Endothelial cell of umbilical vein (primary cell): ENCODE results near the gene COL19A1. TPM values are rescaled to one million over a fixed set of nuclear protein-coding genes. Genes with fewer than 3 reads are reported as not detected.

Experiments
- BruUV-seq: library from RNA; stranded (reverse); fragments of 400-500 nt; replicated peaks from 2 replicates; lab custom pipeline; 2021; lab: Mats Ljungman, UMichigan
- CTCF ChIA-PET: fragments of 300-600, 350-600 bp; sonication (Branson Sonifier 250); formaldehyde crosslinking; loops from one replicate; lab custom pipeline; 2021; ENCODE audit warnings: antibody characterized with exemption, inconsistent platforms; lab: Charles Lee
- POLR2A ChIA-PET: fragments of 300-600, 350-600 bp; sonication (Branson Sonifier 250); formaldehyde crosslinking; loops from one replicate; lab custom pipeline; 2021; ENCODE audit warnings: antibody characterized with exemption, inconsistent platforms; lab: Charles Lee
- DNase-seq: peaks from one replicate; pipeline ENCODE4 v3.0.0-alpha.2; 2011; ENCODE audit warnings: low read depth, low spot score
- FAIRE-seq: peaks from 2 replicates; lab custom pipeline; 2011; peaks lifted over from hg19 to GRCh38; lab: Jason Lieb, UNC
- H2AFZ ChIP-seq: 2 replicates; pipeline ENCODE4 v1.6.0; 2012; ENCODE audit warnings: low read depth, low read length, control low read depth, inconsistent platforms
- H3K27ac ChIP-seq: 2 replicates; pipeline ENCODE4 v1.5.1; 2011; ENCODE audit warnings: low read depth, mild to moderate bottlenecking, control low read depth, low read length, moderate library complexity; ENCODE audit not compliant: insufficient read depth
- H3K27me3 ChIP-seq, 2 experiments: 2 replicates each; pipeline versions ENCODE4 v1.6.0 to v1.6.1; 2011; ENCODE audit warnings: low read length in 2 of 2, mixed read lengths in 1 of 2; ENCODE audit not compliant: control insufficient read depth in 2 of 2, insufficient read depth in 2 of 2
- H3K36me3 ChIP-seq, 2 experiments: 2 replicates in 1 of 2; 3 replicates in 1 of 2; pipeline ENCODE4 v1.5.1; 2011; ENCODE audit warnings: low read length in 2 of 2, mild to moderate bottlenecking in 1 of 2, moderate library complexity in 1 of 2; ENCODE audit not compliant: control insufficient read depth in 2 of 2, insufficient read depth in 2 of 2; ENCODE audit errors: extremely low read depth in 1 of 2
- H3K4me1 ChIP-seq: 3 replicates; pipeline ENCODE4 v1.5.1; 2011; ENCODE audit warnings: mild to moderate bottlenecking, low read length; ENCODE audit not compliant: control insufficient read depth, insufficient read depth; ENCODE audit errors: extremely low read depth
- H3K4me2 ChIP-seq: 2 replicates; pipeline ENCODE4 v1.6.1; 2011; ENCODE audit warnings: low read length, control low read depth, mixed read lengths; ENCODE audit not compliant: insufficient read depth
- H3K4me3 ChIP-seq, 3 experiments: fragments of 200-600 bp in 1 of 3; sonication (generic), shearing (Covaris generic) in 1 of 3; replicated peaks in 1 of 3; 2 replicates each; pipeline ENCODE4 v1.5.1; 2011 to 2016; ENCODE audit warnings: control low read depth in 3 of 3, low read length in 3 of 3, mild to moderate bottlenecking in 2 of 3, inconsistent platforms in 1 of 3, low read depth in 1 of 3, moderate library complexity in 1 of 3; ENCODE audit not compliant: insufficient read depth in 1 of 3
- H3K79me2 ChIP-seq: 2 replicates; pipeline ENCODE4 v1.6.0; 2012; ENCODE audit warnings: low read length, inconsistent platforms; ENCODE audit not compliant: control insufficient read depth, insufficient read depth
- H3K9ac ChIP-seq: replicated peaks from 2 replicates; pipeline ENCODE3; 2011; ENCODE audit warnings: low read length, control low read depth; ENCODE audit not compliant: insufficient read depth; ENCODE audit errors: extremely low read depth
- H3K9me1 ChIP-seq: replicated peaks from 3 replicates; pipeline ENCODE4 v1.6.0; 2011; ENCODE audit warnings: mild to moderate bottlenecking, low read length; ENCODE audit not compliant: control insufficient read depth, insufficient read depth; ENCODE audit errors: extremely low read depth
- H3K9me3 ChIP-seq: replicated peaks from 2 replicates; pipeline ENCODE4 v1.5.1; 2012; ENCODE audit warnings: low read length, inconsistent platforms; ENCODE audit not compliant: control insufficient read depth, insufficient read depth
- H4K20me1 ChIP-seq: replicated peaks from 2 replicates; pipeline ENCODE3; 2011; ENCODE audit warnings: mild to moderate bottlenecking, low read length; ENCODE audit not compliant: control insufficient read depth, insufficient read depth; ENCODE audit errors: extremely low read depth
- EZH2 ChIP-seq: IDR thresholded peaks from 2 replicates; pipeline ENCODE4 v1.6.1; 2012; ENCODE audit warnings: borderline replicate concordance, low read depth, mild to moderate bottlenecking, moderate library complexity, low read length, inconsistent platforms; ENCODE audit not compliant: severe bottlenecking
- FOS ChIP-seq: IDR thresholded peaks from 2 replicates; pipeline ENCODE4 v1.6.1; 2011; ENCODE audit warnings: mild to moderate bottlenecking, low read length, moderate library complexity, borderline replicate concordance; ENCODE audit not compliant: insufficient read depth
- GATA2 ChIP-seq: IDR thresholded peaks from 2 replicates; pipeline ENCODE4 v1.7.0; 2011; ENCODE audit warnings: low read depth, mild to moderate bottlenecking, moderate library complexity, mixed read lengths, low read length; ENCODE audit not compliant: insufficient read length, insufficient read depth
- JUN ChIP-seq: IDR thresholded peaks from 2 replicates; pipeline ENCODE4 v1.6.1; 2011; ENCODE audit warnings: borderline replicate concordance, low read depth; ENCODE audit not compliant: insufficient read length, insufficient read depth
- MYC ChIP-seq: IDR thresholded peaks from one replicate; pipeline ENCODE4 v1.6.1; 2011; ENCODE audit warnings: mild to moderate bottlenecking, low read depth, low read length
- POLR2A ChIP-seq: IDR thresholded peaks from 2 replicates; pipeline ENCODE4 v1.6.1; 2012; ENCODE audit warnings: low read depth, mild to moderate bottlenecking, control low read depth, low read length
- POLR2AphosphoS5 ChIP-seq: IDR thresholded peaks from 2 replicates; pipeline ENCODE4 v1.6.1; 2012; ENCODE audit warnings: low read depth, mild to moderate bottlenecking, control low read depth, low read length, moderate library complexity; ENCODE audit not compliant: insufficient read depth
- dilution Hi-C: fragments of 300-500 bp; cut with MboI; formaldehyde crosslinking; loops from one replicate; pipeline ENCODE4 v1.15.0; 2019; ENCODE audit warnings: low sequenced_read_pairs; ENCODE audit not compliant: extremely low pct_ligation_motif_present
- intact Hi-C: fragments of 100-400 bp; cut with micrococcal nuclease; formaldehyde crosslinking; loops from one replicate; pipeline ENCODE4 v1.10.0; 2022
- polyA plus RNA-seq, 4 experiments: library from polyadenylated mRNA; depleted of rRNA in 3 of 4; stranded (reverse) in 3 of 4; unstranded in 1 of 4; fragments of >200 nt; gene quantifications; 2 replicates each; pipeline versions ENCODE4 v1.2.1 to v1.2.3, GENCODE V29; 2011 to 2012; ENCODE audit warnings: missing spikeins in 1 of 4
- total RNA-seq: library from RNA; stranded (reverse); gene quantifications from 2 replicates; pipeline ENCODE4 v1.2.3, GENCODE V29; 2021
- TF ChIP-seq, protein P1 (sequence below): IDR thresholded peaks from 2 replicates; pipeline ENCODE4 v1.6.1; 2011; ENCODE audit not compliant: insufficient read depth, insufficient read length
- TF ChIP-seq, protein P2 (sequence below), 2 donors: IDR thresholded peaks; 1 replicate in 1 of 2; 2 replicates in 1 of 2; pipeline ENCODE4 v1.5.1; 2011; ENCODE audit warnings: low read length in 2 of 2, mild to moderate bottlenecking in 2 of 2, moderate library complexity in 2 of 2, control low read depth in 1 of 2, inconsistent platforms in 1 of 2, low read depth in 1 of 2; ENCODE audit not compliant: insufficient read depth in 1 of 2; ENCODE audit errors: extremely low read depth in 1 of 2

COL19A1 gene
- total and polyA plus RNA-seq, 2 donors (not counting 3 experiments of a cell fraction or from before 2014, with no cell fraction given), result not detected

DNA sequence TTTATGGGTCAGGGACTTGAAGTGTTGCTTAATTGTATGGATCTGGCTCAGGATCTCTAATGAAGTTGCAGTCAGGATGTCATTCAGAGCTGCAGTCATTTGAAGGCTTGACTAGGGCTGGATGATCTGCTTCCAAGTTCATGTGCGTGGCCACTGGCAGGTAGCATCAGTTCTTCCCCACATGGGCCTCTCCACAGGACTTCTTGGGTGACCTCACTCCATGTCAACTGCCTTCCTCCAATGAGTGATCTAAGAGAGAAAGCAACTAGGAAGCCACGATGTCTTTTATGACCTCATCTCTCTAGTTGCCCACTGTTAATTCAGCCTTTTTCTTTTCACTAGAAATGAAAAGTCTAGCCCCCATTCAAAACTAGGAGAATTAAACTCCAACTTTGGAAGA lies 332.4 kb downstream of the COL19A1 start:
- no TSS peak for BruUV-seq
- FAIRE-seq, result no peak
- H3K9me3 ChIP-seq, result no peaks in the 10 kb centered on the region
- H4K20me1 ChIP-seq, result no peaks in the 10 kb centered on the region
- no peaks in the 10 kb centered on the region for H3K36me3 ChIP-seq
- H3K27me3 ChIP-seq, result no peaks in the 10 kb centered on the region
- H3K9me1 ChIP-seq, result no peaks in the 10 kb centered on the region
- no peaks in the 10 kb centered on the region for H3K79me2 ChIP-seq
- H2AFZ ChIP-seq, result no peak overlapping the region
- dilution Hi-C loops (no loop called here), intact Hi-C loops (no loop called here)
- no peak overlapping the region for H3K4me2 ChIP-seq
- no peak for DNase-seq
- ChIA-PET CTCF (no interaction called here), POLR2A (no interaction called here)
- no peak overlapping the region for H3K27ac ChIP-seq
- H3K4me1 ChIP-seq, result no peaks in the 10 kb centered on the region
- no peak for TF ChIP-seq MYC
- TF ChIP-seq GATA2, result no peak
- TF ChIP-seq POLR2AphosphoS5, result no peak
- TF ChIP-seq, protein P1, sequence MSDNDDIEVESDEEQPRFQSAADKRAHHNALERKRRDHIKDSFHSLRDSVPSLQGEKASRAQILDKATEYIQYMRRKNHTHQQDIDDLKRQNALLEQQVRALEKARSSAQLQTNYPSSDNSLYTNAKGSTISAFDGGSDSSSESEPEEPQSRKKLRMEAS, result no peak
- no peak for TF ChIP-seq FOS
- no peak overlapping the region for H3K9ac ChIP-seq
- H3K4me3 ChIP-seq, result no peak overlapping the region

DNA sequence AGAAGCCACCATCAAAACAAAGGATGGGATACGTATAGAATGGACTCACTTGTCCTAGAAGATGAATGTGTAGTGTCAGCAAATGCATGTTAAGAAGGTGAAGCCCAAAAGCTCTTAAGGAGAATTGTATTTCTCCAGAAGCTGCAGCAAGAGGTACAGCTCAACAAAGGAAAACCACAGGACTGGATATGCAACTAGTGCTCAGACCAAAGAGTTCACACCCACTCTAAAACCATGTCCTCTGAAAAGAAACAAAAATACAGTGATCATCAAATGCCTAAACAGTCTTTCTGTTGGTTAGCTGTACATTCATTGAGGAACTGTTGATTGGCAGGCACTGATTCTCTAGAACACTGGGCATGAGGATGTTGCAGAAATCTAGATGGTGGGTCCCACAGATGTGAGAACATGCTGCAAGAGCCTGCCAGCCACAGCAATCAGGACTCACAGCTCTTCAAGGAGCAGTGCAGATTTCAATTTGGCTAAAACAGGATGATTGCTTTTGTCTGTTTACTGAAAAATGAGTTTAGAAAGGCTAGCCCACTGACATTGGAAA lies 342.0 kb downstream of the COL19A1 start:
- CTCF ChIA-PET, result interaction anchor here (4.0 kb wide), 1 partner anchor 13 kb away, joined by 21 read pairs; no protein-coding TSS in a partner anchor
- no peak for FAIRE-seq

More for the DNA sequence above, 342.0 kb downstream of the COL19A1 start:
- Histone ChIP-seq H3K27me3 (no peaks in the 10 kb centered on the region), H3K36me3 (no peaks in the 10 kb centered on the region), H3K9ac (no peak overlapping the region), H2AFZ (no peak overlapping the region), H3K79me2 (no peaks in the 10 kb centered on the region), H3K9me3 (no peaks in the 10 kb centered on the region), H3K4me2 (no peak overlapping the region), H4K20me1 (no peaks in the 10 kb centered on the region), H3K4me3 (no peak overlapping the region), H3K4me1 (no peaks in the 10 kb centered on the region), H3K9me1 (no peaks in the 10 kb centered on the region), H3K27ac (no peak overlapping the region)
- DNase-seq, result no peak
- POLR2A ChIA-PET, result no interaction called here
- TF ChIP-seq, protein P1, result no peak
- no peak for TF ChIP-seq GATA2
- TF ChIP-seq, protein P2, sequence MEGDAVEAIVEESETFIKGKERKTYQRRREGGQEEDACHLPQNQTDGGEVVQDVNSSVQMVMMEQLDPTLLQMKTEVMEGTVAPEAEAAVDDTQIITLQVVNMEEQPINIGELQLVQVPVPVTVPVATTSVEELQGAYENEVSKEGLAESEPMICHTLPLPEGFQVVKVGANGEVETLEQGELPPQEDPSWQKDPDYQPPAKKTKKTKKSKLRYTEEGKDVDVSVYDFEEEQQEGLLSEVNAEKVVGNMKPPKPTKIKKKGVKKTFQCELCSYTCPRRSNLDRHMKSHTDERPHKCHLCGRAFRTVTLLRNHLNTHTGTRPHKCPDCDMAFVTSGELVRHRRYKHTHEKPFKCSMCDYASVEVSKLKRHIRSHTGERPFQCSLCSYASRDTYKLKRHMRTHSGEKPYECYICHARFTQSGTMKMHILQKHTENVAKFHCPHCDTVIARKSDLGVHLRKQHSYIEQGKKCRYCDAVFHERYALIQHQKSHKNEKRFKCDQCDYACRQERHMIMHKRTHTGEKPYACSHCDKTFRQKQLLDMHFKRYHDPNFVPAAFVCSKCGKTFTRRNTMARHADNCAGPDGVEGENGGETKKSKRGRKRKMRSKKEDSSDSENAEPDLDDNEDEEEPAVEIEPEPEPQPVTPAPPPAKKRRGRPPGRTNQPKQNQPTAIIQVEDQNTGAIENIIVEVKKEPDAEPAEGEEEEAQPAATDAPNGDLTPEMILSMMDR (IDR thresholded peaks at IDR 0.05; ENCODE audit: extremely low read depth in 1 of 2, insufficient read depth in 1 of 2, low read depth in 1 of 2, low read length in 2 of 2), result no peak
- TF ChIP-seq POLR2AphosphoS5, result no peak
- TF ChIP-seq POLR2A, result no peak
- TF ChIP-seq JUN, result no peak
- no peak for TF ChIP-seq MYC
- TF ChIP-seq FOS, result no peak
- no peak for TF ChIP-seq EZH2
- no TSS peak for BruUV-seq
- dilution Hi-C loops (no loop called here), intact Hi-C loops (no loop called here)
